ENCODE results near the gene MYADM.

GRCh38 chr19:53896682-53897081 lies 29.0 kb downstream of the MYADM start:
- TF ChIP-seq, protein P1, sequence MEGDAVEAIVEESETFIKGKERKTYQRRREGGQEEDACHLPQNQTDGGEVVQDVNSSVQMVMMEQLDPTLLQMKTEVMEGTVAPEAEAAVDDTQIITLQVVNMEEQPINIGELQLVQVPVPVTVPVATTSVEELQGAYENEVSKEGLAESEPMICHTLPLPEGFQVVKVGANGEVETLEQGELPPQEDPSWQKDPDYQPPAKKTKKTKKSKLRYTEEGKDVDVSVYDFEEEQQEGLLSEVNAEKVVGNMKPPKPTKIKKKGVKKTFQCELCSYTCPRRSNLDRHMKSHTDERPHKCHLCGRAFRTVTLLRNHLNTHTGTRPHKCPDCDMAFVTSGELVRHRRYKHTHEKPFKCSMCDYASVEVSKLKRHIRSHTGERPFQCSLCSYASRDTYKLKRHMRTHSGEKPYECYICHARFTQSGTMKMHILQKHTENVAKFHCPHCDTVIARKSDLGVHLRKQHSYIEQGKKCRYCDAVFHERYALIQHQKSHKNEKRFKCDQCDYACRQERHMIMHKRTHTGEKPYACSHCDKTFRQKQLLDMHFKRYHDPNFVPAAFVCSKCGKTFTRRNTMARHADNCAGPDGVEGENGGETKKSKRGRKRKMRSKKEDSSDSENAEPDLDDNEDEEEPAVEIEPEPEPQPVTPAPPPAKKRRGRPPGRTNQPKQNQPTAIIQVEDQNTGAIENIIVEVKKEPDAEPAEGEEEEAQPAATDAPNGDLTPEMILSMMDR (IDR thresholded peaks at IDR 0.05; ENCODE audit: insufficient read depth, low read length), result no peak
- TF ChIP-seq REST (IDR thresholded peaks at IDR 0.05; ENCODE audit: insufficient replicate concordance, low read depth), result peak; percentile 89
- no peak for TF ChIP-seq SPI1 (IDR thresholded peaks at IDR 0.05; ENCODE audit: borderline replicate concordance, low read depth)
- TF ChIP-seq POLR2AphosphoS5 (IDR thresholded peaks at IDR 0.05; ENCODE audit: low read depth), result no peak
